CD4-positive, alpha-beta T cell treated with Interleukin-10 for 1 hour (primary cell): Measurements from ENCODE around the gene SHC1.
"Not testable (repeated sequence)": the region's sequence is repeated elsewhere in the genome, so short reads cannot be mapped to it uniquely, and the experiment has no call there.

Source experiments
- DNase-seq: peaks from one replicate; pipeline ENCODE4 v3.0.0-alpha.2; 2020

The SHC1 gene

GRCh38 chr1:154993572-154994268 lies 23.2 kb upstream of the SHC1 start, which contains the start of gene LENEP:
Gene LENEP, plus strand, starts transcription at chr1:154993586. Its CDS starts 22 bp downstream, at chr1:154993608.
- no peak for DNase-seq

DNA sequence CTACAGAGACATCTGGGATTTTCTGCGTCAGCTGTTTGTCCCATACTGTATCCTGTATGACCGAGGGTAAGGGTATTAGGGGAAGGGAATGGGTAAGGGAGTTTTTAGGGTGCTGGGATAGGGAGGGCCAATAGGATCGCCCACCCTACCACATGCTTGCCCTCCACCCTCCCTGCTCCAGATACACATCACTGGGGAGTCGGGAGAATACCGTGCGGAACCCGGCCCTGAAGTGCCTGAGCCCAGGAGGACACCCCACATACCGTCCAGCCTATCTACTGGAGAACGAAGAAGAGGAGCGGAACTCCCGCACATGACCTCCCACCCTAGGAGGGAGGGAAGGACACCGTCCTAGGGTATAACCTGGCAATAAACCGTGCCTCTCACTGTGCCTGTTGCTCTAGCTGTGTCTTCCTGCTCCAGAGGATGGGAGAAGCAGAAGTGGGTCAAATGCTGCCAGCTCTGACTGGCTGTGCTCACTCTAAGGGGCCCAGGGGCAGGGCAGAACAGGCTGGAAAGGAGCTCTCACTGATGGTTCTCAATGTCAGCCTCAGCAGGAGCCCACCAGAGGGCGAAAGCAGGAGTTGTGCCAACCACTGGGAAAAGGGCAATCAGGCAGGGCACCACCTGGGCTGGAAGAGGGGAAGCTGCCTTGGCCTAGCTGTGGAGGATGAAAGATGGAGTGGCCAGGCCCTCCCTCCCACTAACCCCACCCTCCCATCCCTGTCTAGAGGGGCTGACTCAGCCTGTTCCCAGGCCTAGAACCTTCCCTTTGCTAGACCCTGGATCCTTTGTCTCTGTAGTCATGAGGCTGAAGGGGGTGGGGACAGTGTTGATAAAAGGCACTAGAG lies 22.4 kb upstream of the SHC1 start:
- no peak for DNase-seq

DNA sequence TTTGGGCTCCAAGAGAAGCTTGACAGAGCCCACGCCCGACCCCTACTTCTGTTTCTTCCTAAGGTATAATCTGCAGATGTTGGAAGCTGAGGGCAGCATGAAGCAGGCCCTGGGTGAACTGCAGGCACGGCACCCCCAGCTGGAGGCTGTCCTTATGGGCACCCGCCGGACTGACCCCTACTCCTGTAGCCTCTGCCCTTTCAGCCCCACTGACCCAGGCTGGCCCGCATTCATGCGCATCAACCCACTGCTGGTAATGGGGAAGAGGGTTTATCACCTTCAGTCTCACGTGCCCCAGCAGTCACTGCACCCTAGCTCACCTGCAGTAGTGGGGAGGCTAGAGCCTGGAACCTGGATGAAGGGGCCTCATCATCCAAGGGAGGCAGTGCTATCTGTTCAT lies 19.7 kb upstream of the SHC1 start:
- no peak for DNase-seq

- no peak for DNase-seq
Measured at GRCh38 chr1:154989195-154989860, 18.8 kb upstream of the SHC1 start.

DNA sequence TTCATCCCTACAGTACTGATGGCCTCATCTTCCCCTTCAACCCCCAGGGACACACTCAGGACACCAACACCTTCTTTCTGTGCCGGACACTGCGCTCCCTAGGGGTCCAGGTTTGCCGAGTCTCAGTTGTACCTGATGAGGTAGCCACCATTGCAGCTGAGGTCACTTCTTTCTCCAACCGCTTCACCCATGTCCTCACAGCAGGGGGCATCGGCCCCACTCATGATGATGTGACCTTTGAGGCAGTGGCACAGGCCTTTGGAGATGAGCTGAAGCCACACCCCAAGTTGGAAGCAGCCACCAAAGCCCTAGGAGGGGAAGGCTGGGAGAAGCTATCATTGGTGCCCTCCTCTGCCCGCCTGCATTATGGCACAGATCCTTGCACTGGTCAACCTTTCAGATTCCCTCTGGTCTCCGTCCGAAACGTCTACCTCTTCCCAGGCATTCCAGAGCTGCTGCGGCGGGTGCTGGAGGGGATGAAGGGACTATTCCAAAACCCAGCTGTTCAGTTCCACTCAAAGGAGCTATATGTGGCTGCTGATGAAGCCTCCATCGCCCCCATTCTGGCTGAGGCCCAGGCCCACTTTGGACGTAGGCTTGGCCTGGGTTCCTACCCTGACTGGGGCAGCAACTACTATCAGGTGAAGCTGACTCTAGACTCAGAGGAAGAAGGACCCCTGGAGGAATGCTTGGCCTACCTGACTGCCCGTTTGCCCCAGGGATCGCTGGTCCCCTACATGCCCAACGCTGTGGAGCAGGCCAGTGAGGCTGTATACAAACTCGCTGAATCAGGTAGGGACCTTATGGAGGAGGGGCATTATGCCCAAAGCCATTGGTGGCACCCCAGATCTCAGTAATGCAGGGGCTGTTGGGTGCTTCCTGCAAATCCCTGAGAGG lies 17.8 kb upstream of the SHC1 start:
- no peak for DNase-seq

GRCh38 chr1:154987326-154987725 lies 16.8 kb upstream of the SHC1 start:
- no peak for DNase-seq

GRCh38 chr1:154986736-154987135 lies 16.2 kb upstream of the SHC1 start:
- not testable (repeated sequence) for DNase-seq

- DNase-seq, result no peak
Measured at GRCh38 chr1:154983776-154984466, 13.4 kb upstream of the SHC1 start.

GRCh38 chr1:154982897-154983648 lies 12.5 kb upstream of the SHC1 start, which contains the start of gene FLAD1:
Gene FLAD1, plus strand, starts transcription at chr1:154983344. Its CDS starts 351 bp downstream, at chr1:154983695.
- DNase-seq, result peak; percentile 99

- DNase-seq, result no peak
Measured at GRCh38 chr1:154982341-154982740, 11.8 kb upstream of the SHC1 start.

- DNase-seq, result no peak
Measured at GRCh38 chr1:154978360-154978759, 7.8 kb upstream of the SHC1 start.

- DNase-seq, result not testable (repeated sequence)
Measured at GRCh38 chr1:154977762-154978161, 7.2 kb upstream of the SHC1 start.

DNA sequence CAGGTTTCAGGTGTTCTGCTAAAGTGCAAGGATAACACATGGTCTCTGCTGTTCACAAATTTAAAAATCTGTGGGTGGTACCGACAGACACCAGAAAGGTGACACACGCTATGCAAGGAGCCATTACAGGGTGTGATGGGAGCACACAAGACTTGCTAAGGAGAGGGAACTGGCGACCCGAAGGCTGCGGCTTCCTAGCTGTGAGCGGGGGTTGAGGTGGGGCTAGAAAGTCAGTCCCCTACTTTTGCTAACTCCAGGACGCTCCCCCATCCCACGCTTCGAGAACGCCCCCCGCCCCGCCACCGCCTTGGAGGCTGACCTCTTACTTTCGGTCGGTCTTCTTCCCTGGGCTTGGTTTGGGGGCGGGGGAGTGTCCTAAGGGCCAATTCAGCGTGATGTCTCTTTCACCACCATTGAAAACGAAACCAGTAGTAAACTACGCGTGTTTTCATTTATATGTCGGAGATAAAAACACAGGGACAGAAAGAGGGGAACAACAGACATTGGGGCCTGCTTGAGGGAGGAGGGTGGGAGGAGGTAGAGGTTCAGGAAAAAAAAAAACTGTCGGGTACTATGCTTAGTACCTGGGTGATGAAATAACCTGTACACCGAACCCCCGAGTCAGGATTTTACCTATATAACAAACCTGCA lies 5.0 kb upstream of the SHC1 start:
- DNase-seq, result peak; percentile 61

DNA sequence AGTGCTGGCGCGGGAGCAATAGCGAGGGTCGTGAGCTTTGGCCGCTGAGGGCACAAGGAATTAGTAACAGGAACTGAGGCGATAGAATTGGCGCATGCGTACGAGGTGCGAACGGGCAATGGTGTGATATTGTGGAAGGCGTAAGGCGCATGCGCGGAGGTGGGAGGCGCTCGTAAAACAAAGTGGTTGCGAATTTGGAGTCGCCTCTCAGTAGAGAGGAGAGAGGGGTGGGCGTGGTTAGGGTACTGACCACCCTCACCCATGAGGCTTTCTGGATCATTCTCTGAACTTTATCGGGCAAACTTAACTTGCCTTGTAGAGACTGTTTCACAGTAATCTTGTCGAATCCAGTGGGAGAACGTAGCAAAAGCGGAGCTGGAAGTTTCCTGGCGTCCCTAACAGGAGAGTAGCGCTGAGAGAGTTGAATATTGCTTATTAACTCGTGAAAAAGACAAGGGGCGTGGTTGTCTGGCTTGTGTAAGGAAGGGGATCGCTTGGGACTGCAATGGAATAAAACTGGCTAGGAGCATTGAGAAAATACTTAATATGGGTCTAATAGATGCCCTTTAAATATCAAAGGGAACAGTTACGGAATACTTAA lies 4.4 kb upstream of the SHC1 start:
- peak; percentile 95 for DNase-seq

DNA sequence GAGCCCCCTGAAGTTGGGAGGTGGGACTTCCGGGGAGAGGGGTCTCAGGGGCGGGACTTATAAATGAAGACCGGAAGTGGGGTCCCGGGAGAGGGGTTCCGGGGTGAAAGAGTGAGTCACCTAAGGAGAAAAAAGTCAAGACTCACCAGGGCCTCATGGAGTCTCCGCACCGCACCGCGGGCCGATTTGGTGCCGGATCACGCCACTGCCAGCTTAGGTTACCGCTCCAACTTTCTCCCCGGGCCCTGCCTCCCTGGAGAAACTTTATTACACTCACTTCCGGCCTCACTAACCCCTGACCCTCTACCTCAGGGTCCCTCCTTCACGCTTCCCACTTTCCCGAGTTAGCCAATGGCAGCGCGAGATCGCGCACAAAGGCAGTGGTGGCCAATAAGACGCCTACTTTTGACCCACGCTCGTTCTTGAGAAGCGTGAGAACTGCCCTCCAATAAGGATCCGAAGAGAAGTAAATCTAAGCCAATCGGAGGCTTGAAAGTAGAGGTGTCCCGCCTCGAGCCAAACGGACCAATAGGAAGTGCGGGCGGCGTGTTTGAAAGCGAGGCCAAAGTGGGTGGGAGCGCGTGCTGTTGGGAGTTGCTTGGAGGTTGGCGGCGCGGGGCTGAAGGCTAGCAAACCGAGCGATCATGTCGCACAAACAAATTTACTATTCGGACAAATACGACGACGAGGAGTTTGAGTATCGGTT lies 3.7 kb upstream of the SHC1 start, which contains the start of gene CKS1B:
Gene CKS1B (plus strand): TSS at position 580 of the 706 bp plus-strand sequence. CDS start 65 bp downstream, at position 645.
- DNase-seq, result peak; percentile 99

DNA sequence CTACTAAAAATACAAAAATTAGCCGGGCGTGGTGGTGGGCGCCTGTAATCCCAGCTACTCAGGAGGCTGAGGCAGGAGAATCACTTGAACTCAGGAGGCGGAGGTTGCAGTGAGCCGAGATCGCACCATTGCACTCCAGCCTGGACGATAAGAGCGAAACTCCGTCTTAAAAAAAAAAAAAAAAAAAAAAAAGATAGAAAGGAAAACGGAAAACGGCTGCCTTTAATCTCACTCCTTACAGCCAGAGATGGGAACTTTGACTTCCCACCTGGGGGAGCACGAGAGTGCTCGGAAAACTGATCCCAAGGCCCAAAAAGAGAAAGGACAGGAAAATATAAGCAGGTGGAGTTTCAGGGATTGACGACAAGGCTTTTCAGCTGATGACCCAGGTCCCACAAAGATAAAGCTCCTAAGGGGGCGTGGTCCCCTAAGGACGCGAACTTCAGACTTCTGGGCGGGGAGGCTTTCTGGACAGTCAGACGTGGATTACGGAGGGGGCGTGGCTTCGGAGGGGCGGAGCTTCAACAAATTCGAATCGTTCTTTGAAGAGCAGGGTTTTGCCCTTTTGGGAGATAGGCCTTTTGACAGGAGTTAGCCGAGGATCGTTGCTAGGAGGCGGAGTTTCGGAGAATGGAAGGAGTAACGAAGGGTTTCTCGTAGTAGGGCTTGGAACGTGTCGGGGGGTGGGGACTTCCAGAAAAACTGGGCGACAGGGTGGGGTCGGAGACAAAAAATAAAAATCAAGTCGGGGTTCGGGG lies 3.0 kb upstream of the SHC1 start:
- peak; percentile 95 for DNase-seq

DNA sequence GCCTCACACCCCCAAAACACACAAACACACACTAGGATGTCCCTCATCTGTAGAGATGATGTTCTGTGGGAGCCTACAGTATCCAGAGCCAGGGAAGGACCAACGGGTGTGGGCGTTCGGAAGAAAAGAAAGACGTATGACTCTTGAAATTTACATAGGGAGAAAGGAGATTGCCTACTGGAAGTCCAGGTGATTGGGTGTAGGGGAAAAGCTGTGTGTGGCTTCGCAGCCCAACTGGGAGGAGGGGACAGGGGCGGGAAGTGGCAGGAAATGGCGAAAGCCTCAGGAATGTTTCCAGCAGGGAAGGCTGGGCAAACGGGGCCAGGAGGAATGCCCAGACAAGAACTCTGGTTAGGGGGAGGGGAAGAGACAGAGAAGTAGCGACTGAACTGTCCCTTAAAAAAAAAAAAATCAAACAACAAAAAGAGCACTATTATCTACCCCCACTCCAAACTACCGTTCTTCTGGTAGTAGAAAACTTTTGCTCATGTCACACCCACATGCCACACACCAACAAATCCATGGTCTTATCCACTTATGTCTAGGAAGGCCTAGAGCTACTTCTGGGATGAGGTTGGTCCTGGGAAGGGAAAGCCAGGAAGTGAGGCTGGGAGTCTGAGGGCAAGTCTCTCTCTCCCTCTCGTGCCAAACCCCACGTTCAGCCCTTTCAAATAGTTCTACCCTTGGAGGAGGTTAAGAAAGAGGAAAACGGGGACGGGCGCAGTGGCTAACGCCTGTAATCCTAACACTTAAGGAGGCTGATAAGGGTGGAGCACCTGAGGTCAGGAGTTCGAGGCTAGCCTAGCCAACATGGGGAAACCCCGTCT lies 2.2 kb upstream of the SHC1 start:
- DNase-seq, result no peak

DNA sequence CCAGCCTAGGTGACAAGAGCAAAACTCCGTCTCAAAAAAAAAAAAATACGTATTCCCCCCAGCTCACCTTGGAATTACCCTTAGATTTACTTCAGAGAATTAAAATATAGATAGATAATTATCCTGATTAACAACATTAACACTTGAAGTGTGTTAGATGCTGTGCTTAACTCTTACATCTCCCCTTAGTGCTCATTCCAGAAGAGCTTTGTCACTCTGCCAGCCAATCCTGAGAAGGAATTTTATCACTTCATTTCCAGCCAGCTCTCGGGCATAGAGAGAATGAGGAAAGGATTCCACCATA lies 1.6 kb upstream of the SHC1 start:
- DNase-seq, result no peak
